Psoas muscle (tissue), 8 donors: ENCODE data around the gene GANC. TPM values are rescaled to one million over a fixed set of nuclear protein-coding genes. Genes with fewer than 3 reads are reported as not detected.

ENCODE experiments used
- ATAC-seq, 4 donors: fragments of 200-7000 bp; cut with Tn5 transposase; one replicate each; pipeline ENCODE4 v1.9.1; 2020; ENCODE audit warnings: moderate library complexity in 3 of 4, mild to moderate bottlenecking in 2 of 4
- DNase-seq, 2 donors: peaks; one replicate each; pipeline ENCODE4 v3.0.0-alpha.2; 2020
- H3K27ac ChIP-seq: fragments of 200-600 bp; one replicate; pipeline ENCODE4 v1.8.0; 2022
- H3K27me3 ChIP-seq, 3 donors: fragments of 200-600 bp in 1 of 3; one replicate each; pipeline versions ENCODE4 v1.6.1 to v1.8.0; 2013 to 2022; ENCODE audit warnings: low read length in 2 of 3, mild to moderate bottlenecking in 2 of 3, moderate library complexity in 1 of 3; ENCODE audit not compliant: insufficient read depth in 3 of 3
- H3K36me3 ChIP-seq, 2 donors: fragments of 200-600 bp in 1 of 2; one replicate each; pipeline versions ENCODE4 v1.6.1 to v1.8.0; 2013 to 2022; ENCODE audit warnings: low read depth in 1 of 2, mild to moderate bottlenecking in 1 of 2, moderate library complexity in 1 of 2; ENCODE audit not compliant: insufficient read depth in 1 of 2
- H3K4me1 ChIP-seq: fragments of 200-600 bp; one replicate; pipeline ENCODE4 v1.8.0; 2022
- H3K4me3 ChIP-seq: fragments of 200-600 bp; one replicate; pipeline ENCODE4 v1.8.0; 2022; ENCODE audit warnings: mild to moderate bottlenecking
- H3K9me3 ChIP-seq: fragments of 200-600 bp; one replicate; pipeline ENCODE4 v1.8.0; 2022
- WGBS, 3 donors: extraction: QIAGEN DNeasy Blood & Tissue Kit; methylation state at CpG; one replicate each; pipeline versions ENCODE4 v1.1.6 to v1.1.7; 2013; 5-methylcytosine and 5-hydroxymethylcytosine counted together
- intact Hi-C, 2 donors: fragments of 100-400 bp; cut with DNase I; formaldehyde crosslinking; loops; one replicate each; pipeline versions ENCODE4 v1.11.0 to v1.14.2; 2022
- polyA plus RNA-seq, 3 donors: library from polyadenylated mRNA; stranded (reverse); fragments of 200-250 nt; gene quantifications; one replicate each; pipeline ENCODE4 v1.2.3, GENCODE V29; 2013
- total RNA-seq, 4 donors: library from RNA; stranded (reverse); fragmentation: NEBNext Ultra II Directional in 2 of 4; extraction: Animal tissue kit (Norgen Biotek cat#: 25700) in 2 of 4; gene quantifications; one replicate each; pipeline versions ENCODE4 v1.2.1 to v1.2.4, GENCODE V29; 2021 to 2023
- TF ChIP-seq, protein P1 (sequence below): fragments of 200-600 bp; IDR thresholded peaks from one replicate; pipeline ENCODE4 v1.8.0; 2022; ENCODE audit warnings: antibody characterized with exemption
- donor health status: healthy with polysubstance abuse.
- donor health status: DM: no; HTN: no; CAD: no; lungs with moderate emphysema.
- donor health status: Bipolar disorder and iron deficiency.
- donor health status: healthy.
- donor health status: DM: yes; HTN: yes; CAD: no.
- donor health status: DM: no; HTN: no; CAD: no.
- donor health status: DM: no; HTN: no; CAD: no.
- donor health status: DM: yes; HTN: yes; CAD: no.

GANC gene
- total and polyA plus RNA-seq, 7 donors, result 4.9 to 37.7 (median 20.3) TPM

GRCh38 chr15:42343596-42344232 is 70.7 kb downstream of the GANC start:
- peaks cover 0 to 51% of the 10 kb centered on the region in 2 donors for H3K36me3 ChIP-seq
- intact Hi-C loops, result no loop called here
- H3K4me3 ChIP-seq, result no peak overlapping the region
- DNase-seq, result no peak
- peaks cover 30% of the 10 kb centered on the region for H3K4me1 ChIP-seq
- H3K27me3 ChIP-seq, result no peaks in the 10 kb centered on the region
- TF ChIP-seq, protein P1, sequence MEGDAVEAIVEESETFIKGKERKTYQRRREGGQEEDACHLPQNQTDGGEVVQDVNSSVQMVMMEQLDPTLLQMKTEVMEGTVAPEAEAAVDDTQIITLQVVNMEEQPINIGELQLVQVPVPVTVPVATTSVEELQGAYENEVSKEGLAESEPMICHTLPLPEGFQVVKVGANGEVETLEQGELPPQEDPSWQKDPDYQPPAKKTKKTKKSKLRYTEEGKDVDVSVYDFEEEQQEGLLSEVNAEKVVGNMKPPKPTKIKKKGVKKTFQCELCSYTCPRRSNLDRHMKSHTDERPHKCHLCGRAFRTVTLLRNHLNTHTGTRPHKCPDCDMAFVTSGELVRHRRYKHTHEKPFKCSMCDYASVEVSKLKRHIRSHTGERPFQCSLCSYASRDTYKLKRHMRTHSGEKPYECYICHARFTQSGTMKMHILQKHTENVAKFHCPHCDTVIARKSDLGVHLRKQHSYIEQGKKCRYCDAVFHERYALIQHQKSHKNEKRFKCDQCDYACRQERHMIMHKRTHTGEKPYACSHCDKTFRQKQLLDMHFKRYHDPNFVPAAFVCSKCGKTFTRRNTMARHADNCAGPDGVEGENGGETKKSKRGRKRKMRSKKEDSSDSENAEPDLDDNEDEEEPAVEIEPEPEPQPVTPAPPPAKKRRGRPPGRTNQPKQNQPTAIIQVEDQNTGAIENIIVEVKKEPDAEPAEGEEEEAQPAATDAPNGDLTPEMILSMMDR, result no peak
- H3K27ac ChIP-seq, result peak overlapping the region; percentile 80
- no peaks in the 10 kb centered on the region for H3K9me3 ChIP-seq
- ATAC-seq, result peak; percentile 52 to 81 (median 66)
- 28 to 71% (median 42%) methylated on average over 6 of the region's 6 CpGs for WGBS, 3 donors

- peak; percentile 87 to 95 (median 94) for ATAC-seq
- Histone ChIP-seq H3K9me3 (no peaks in the 10 kb centered on the region), H3K27me3 (no peaks in the 10 kb centered on the region), H3K27ac (peak overlapping the region; percentile 80), H3K36me3 (peaks cover 0 to 58% of the 10 kb centered on the region in 2 donors), H3K4me3 (peak overlapping the region; percentile 8), H3K4me1 (peaks cover 30% of the 10 kb centered on the region)
- intact Hi-C loops, result no loop called here
- TF ChIP-seq, protein P1, result no peak
- 9 to 10% (median 10%) methylated on average over 5 of the region's 5 CpGs for WGBS, 3 donors
- no peak for DNase-seq
Observed at GRCh38 chr15:42344763-42345162, 71.8 kb downstream of the GANC start.

GRCh38 chr15:42345504-42345903 is 72.5 kb downstream of the GANC start:
- intact Hi-C loops, result no loop called here
- 75 to 78% (median 77%) methylated on average over 3 of the region's 3 CpGs for WGBS, 3 donors
- Histone ChIP-seq H3K36me3 (peaks cover 0 to 60% of the 10 kb centered on the region in 2 donors), H3K27me3 (no peaks in the 10 kb centered on the region), H3K4me1 (peaks cover 30% of the 10 kb centered on the region), H3K27ac (peak overlapping the region; percentile 80), H3K9me3 (no peaks in the 10 kb centered on the region), H3K4me3 (peak overlapping the region; percentile 8)
- ATAC-seq (peak in 1 of 4 donors; percentile 27), DNase-seq (no peak)
- TF ChIP-seq, protein P1, result no peak

GRCh38 chr15:42348083-42348482 is 75.1 kb downstream of the GANC start:
- no peaks in the 10 kb centered on the region for H3K27me3 ChIP-seq
- ATAC-seq, result no peak
- H3K36me3 ChIP-seq, result peaks cover 0 to 76% of the 10 kb centered on the region in 2 donors
- no peak overlapping the region for H3K4me3 ChIP-seq
- TF ChIP-seq, protein P1, result no peak
- WGBS, 3 donors, result 88 to 96% (median 90%) methylated on average over 5 of the region's 5 CpGs
- intact Hi-C loops, result no loop called here
- H3K4me1 ChIP-seq, result peaks cover 30% of the 10 kb centered on the region
- H3K9me3 ChIP-seq, result no peaks in the 10 kb centered on the region
- H3K27ac ChIP-seq, result no peak overlapping the region
- no peak for DNase-seq

- 91 to 97% (median 92%) methylated on average over 2 of the region's 2 CpGs for WGBS, 3 donors
- H3K36me3 ChIP-seq, result peaks cover 0 to 87% of the 10 kb centered on the region in 2 donors
Observed at GRCh38 chr15:42349186-42349585, 76.2 kb downstream of the GANC start.

More at GRCh38 chr15:42349186-42349585, 76.2 kb downstream of the GANC start:
- ATAC-seq (no peak), DNase-seq (no peak)
- intact Hi-C loops, result no loop called here
- no peaks in the 10 kb centered on the region for H3K9me3 ChIP-seq
- H3K4me3 ChIP-seq, result no peak overlapping the region
- TF ChIP-seq, protein P1, result no peak
- no peak overlapping the region for H3K27ac ChIP-seq
- H3K27me3 ChIP-seq, result no peaks in the 10 kb centered on the region
- H3K4me1 ChIP-seq, result peaks cover 19% of the 10 kb centered on the region
